ENCODE measurements around the gene GPRC5B.
A peak's percentile ranks its signal among the peaks of the same experiment; 100 is the strongest.

GPRC5B gene

GRCh38 chr16:19896951-19897350 is 12.3 kb upstream of the GPRC5B start:
- DNase-seq = no peak

- DNase-seq = no peak
These were observed 9.9 kb upstream of the GPRC5B start for GRCh38 chr16:19894586-19894985.

- DNase-seq = no peak
These were observed 8.3 kb upstream of the GPRC5B start for GRCh38 chr16:19892902-19893301.

GRCh38 chr16:19890901-19891300 is 6.3 kb upstream of the GPRC5B start:
- no peak for DNase-seq

GRCh38 chr16:19888834-19889233 is 4.2 kb upstream of the GPRC5B start:
- DNase-seq = no peak

GRCh38 chr16:19886073-19886941 is 1.7 kb upstream of the GPRC5B start:
- DNase-seq = peak; percentile 70

- DNase-seq = no peak
These were observed 914 bp upstream of the GPRC5B start for GRCh38 chr16:19885451-19886072.

- DNase-seq = no peak
These were observed 622 bp downstream of the GPRC5B start for GRCh38 chr16:19883966-19884485.

GRCh38 chr16:19883296-19883965 is 1.2 kb downstream of the GPRC5B start:
- no peak for DNase-seq

GRCh38 chr16:19882646-19883045 is 2.0 kb downstream of the GPRC5B start:
- no peak for DNase-seq

GRCh38 chr16:19882186-19882585 is 2.5 kb downstream of the GPRC5B start:
- no peak for DNase-seq

GRCh38 chr16:19881783-19882182 is 2.9 kb downstream of the GPRC5B start:
- no peak for DNase-seq

GRCh38 chr16:19881028-19881427 is 3.6 kb downstream of the GPRC5B start:
- no peak for DNase-seq

- no peak for DNase-seq
These were observed 5.3 kb downstream of the GPRC5B start for GRCh38 chr16:19879241-19879792.

- DNase-seq = no peak
These were observed 5.9 kb downstream of the GPRC5B start for GRCh38 chr16:19878757-19879156.

- DNase-seq = no peak
These were observed 8.1 kb downstream of the GPRC5B start for GRCh38 chr16:19876501-19877059.

GRCh38 chr16:19875900-19876299 is 8.7 kb downstream of the GPRC5B start:
- no peak for DNase-seq

- DNase-seq = no peak
These were observed 9.6 kb downstream of the GPRC5B start for GRCh38 chr16:19874851-19875546.

- no peak for DNase-seq
These were observed 10.6 kb downstream of the GPRC5B start for GRCh38 chr16:19874026-19874425.

GRCh38 chr16:19872935-19873334 is 11.7 kb downstream of the GPRC5B start:
- no peak for DNase-seq

- DNase-seq = no peak
These were observed 12.3 kb downstream of the GPRC5B start for GRCh38 chr16:19872179-19872863.

- no peak for DNase-seq
These were observed 12.9 kb downstream of the GPRC5B start for GRCh38 chr16:19871721-19872120.

All from effector CD4-positive, alpha-beta T cell (primary cell).